Fibroblast of upper back skin (primary cell): ENCODE data around the gene SERPINH1.

ENCODE experiments used
- DNase-seq: peaks from one replicate; pipeline ENCODE4 v3.0.0-alpha.2; 2013

Gene SERPINH1

GRCh38 chr11:75533896-75534258 is 28.2 kb upstream of the SERPINH1 start:
- no peak for DNase-seq

GRCh38 chr11:75534259-75535069 is 27.6 kb upstream of the SERPINH1 start:
- no peak for DNase-seq

- no peak for DNase-seq
Observed at GRCh38 chr11:75535071-75535470, 27.0 kb upstream of the SERPINH1 start.

- DNase-seq: no peak
Observed at GRCh38 chr11:75536786-75537641, 25.0 kb upstream of the SERPINH1 start.

GRCh38 chr11:75537740-75538139 is 24.3 kb upstream of the SERPINH1 start:
- no peak for DNase-seq

GRCh38 chr11:75538150-75538942 is 23.7 kb upstream of the SERPINH1 start:
- no peak for DNase-seq

- no peak for DNase-seq
Observed at GRCh38 chr11:75539459-75540334, 22.4 kb upstream of the SERPINH1 start.

- no peak for DNase-seq
Observed at GRCh38 chr11:75541193-75542087, 20.6 kb upstream of the SERPINH1 start.

GRCh38 chr11:75542088-75542438 is 20.0 kb upstream of the SERPINH1 start:
- no peak for DNase-seq

- no peak for DNase-seq
Observed at GRCh38 chr11:75543806-75544205, 18.2 kb upstream of the SERPINH1 start.

- no peak for DNase-seq
Observed at GRCh38 chr11:75547177-75547576, 14.9 kb upstream of the SERPINH1 start.

GRCh38 chr11:75547617-75548058 is 14.4 kb upstream of the SERPINH1 start:
- DNase-seq: peak; percentile 77

GRCh38 chr11:75548595-75549272 is 13.3 kb upstream of the SERPINH1 start:
- DNase-seq: no peak

- no peak for DNase-seq
Observed at GRCh38 chr11:75549370-75549958, 12.6 kb upstream of the SERPINH1 start.

GRCh38 chr11:75553182-75553581 is 8.9 kb upstream of the SERPINH1 start:
- DNase-seq: no peak

- DNase-seq: no peak
Observed at GRCh38 chr11:75553889-75554257, 8.2 kb upstream of the SERPINH1 start.

GRCh38 chr11:75554258-75555022 is 7.6 kb upstream of the SERPINH1 start:
- peak; percentile 100 for DNase-seq

GRCh38 chr11:75555079-75555811 is 6.8 kb upstream of the SERPINH1 start:
- DNase-seq: no peak

GRCh38 chr11:75556275-75556674 is 5.8 kb upstream of the SERPINH1 start:
- DNase-seq: no peak
